HG02642 (cell line): ENCODE results near the gene SLC66A2.

Experiments used
- ATAC-seq: cut with Tn5 transposase; IDR thresholded peaks from one replicate; pipeline ENCODE4 v1.9.1; 2021; ENCODE audit warnings: mild to moderate bottlenecking; ENCODE audit not compliant: unreplicated experiment, poor library complexity

SLC66A2 gene

DNA sequence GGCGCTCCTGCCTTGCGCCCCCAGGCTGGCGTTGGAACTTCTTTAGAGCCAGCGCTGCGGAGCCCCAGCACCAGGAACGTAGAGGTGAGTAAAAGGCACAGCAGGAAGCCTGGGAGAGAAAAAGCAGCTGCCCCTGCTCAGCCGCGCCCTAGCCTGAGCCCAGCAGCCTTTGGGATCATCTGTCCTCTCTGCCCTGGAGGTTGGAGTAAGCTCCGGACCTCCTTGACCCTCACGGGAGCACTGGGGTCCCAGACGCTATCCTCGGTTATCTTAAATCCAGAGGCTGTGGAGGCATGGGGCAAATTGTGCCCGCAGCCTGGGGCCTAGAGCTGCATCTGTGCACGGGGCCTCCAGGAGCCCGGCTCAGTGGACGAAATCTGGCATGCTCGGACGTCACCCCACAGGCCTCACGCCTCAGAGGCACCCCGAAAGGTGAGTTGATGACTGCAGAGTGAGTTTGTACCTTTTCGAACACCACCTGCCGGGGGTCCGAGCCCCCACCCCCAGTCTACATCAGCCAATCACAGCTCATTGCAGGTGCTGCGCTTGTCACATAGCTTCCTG, 1.6 kb upstream of the SLC66A2 start:
- no peak for ATAC-seq

DNA sequence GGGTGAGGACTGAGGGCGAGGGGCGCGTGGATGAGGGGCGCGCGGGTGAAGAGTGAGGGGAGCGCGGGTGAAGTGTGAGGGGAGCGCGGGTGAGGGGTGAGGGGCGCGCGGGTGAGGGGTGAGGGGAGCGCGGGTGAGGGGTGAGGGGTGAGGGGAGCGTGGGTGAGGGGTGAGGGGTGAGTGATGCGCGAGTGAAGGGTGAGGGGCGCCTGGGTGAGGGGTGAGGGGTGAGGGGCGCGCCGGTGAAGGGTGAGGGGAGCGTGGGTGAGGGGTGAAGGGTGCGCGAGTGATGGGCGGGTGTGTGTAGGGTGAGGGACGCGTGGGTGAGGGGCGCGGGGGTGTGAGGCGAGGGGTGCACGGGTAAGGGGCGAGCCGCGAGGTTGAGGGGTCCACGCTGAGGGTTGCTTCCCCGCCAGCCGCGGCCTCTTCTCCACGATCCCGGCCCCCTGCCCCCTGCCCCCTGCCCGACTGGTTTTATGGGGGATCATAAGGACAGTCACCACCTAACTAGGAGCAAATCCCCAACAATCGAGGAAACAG, 1.1 kb upstream of the SLC66A2 start:
- ATAC-seq = no peak

DNA sequence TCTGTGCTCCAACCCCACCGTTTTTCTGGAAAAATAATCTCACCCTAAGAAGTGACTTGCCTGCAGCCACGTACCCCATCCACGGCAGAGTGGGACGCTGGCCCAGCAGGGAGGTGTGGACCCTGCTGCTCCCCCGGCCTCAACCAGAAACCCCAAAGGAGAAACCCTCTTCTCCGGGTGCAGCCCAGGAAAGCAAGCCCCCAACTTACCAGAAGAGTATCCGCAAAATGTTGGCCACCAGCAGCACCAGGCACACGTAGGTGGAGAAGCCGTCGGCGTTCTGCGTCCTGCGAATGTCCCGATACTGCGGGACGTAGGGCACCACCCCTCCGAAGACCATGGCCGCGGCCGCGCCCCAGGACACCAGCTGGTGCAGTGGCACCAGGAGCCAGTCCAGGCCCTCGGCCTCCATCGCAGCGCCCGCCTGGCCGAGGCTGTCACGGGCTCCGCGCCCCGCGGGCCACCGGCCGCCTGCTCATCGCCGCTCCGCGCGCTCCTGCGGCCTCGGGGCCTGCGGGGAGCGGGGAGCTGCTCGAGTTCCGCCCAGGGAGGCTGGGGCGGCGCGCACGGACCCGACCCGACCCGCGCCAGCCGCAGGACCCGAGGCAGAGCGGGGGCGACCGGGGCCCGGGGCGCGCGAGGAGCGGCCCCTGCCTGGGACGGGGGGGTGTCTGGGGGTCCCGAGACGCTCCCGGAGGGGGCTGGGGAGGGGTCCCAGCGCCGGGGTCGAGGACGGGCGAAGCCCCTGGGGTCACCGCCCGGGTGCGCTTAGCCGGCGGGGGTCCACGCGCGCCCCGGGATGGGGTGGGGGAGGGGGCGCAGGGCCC, 725 bp downstream of the SLC66A2 start:
- ATAC-seq = peak; percentile 27

GRCh38 chr18:79949697-79950487, 1.6 kb downstream of the SLC66A2 start:
- ATAC-seq = no peak

GRCh38 chr18:79948719-79949411, 2.6 kb downstream of the SLC66A2 start:
- ATAC-seq = no peak

GRCh38 chr18:79947881-79948610, 3.4 kb downstream of the SLC66A2 start:
- no peak for ATAC-seq

- no peak for ATAC-seq
Measured at GRCh38 chr18:79947054-79947755, 4.2 kb downstream of the SLC66A2 start.

DNA sequence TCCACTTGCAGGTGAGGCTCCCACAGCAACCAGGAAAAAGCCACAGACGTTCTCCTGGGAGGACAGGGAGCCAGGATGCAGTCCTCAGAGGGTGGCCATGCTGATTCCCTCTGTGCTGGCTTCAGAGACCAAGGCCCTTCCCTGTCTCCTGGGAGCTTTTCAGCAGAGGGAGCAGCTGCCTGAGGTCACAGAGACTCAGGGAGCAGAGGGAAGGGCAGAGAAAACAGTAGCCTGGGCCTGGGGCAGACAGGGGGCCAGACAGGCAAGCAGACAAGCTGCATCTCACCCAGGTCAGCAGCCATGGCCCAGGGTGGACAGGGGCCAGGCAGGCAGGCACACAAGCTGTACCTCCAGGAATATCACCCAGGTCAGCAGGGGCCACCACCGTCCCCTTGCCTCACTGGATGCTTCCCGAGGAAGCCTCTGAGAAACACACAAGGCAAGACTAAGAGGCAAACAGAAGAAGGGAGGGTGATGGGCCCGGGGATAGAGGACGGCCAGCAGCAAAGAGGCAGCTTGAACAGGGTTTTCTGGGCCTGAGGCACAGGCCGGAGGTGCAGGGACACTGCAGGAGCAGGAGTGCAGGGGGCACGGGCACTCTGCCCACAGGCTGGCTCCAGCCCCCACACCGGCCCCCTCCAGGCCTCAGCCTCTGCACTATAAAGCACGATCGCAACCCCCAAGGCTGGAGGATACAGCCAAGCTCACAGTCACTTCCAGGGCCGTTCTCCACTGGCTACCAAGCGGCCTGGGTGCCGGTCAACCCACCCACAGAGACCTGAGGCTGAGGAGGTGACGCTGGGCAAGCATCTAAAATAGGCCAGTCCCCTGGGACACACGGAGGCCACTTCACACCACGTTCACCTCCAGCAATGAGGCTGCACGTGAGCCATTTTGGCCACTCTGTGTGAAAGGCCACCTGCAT, 6.1 kb downstream of the SLC66A2 start:
- ATAC-seq = no peak

DNA sequence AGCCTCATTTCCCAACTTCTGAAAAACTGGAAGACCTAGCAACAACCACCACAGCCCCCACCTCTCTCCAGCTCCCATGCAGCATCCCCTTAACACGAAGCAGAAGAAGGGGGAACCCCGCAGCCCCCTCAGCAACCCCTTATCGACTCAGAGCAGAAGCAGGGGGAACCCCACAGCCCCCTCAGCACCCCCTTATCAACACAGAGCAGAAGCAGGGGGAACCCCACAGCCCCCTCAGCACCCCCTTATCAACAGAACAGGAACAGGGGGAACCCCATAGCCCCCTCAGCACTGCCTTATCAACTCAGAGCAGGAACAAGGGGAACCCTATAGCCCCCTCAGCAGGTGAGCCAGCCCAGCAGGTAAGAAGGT, 6.7 kb downstream of the SLC66A2 start:
- peak; percentile 1 for ATAC-seq

- ATAC-seq = peak; percentile 56
Measured at GRCh38 chr18:79944126-79944731, 7.2 kb downstream of the SLC66A2 start.

DNA sequence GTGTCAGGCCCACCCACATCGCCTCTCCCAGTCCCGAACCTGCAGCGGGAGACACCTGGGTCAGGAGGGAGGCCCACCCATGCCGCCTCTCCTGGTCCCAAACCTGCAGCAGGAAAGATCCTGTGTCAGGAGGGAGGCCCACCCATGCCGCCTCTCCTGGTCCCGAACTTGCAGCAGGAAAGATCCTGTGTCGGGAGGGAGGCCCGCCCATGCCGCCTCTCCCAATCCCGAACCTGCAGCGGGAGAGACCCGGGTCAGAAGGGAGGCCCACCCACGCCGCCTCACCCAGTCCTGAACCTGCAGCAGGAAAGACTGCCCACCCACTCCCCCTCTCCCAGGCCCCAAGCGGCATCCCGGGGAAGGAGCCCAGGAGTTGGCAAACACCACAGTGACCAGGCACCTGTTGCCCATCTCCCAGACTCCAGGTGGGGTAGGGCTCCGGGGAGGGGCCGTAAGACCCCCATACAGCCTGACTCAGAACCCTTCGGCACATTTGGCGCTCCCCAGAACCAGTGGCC, 7.8 kb downstream of the SLC66A2 start:
- no peak for ATAC-seq

DNA sequence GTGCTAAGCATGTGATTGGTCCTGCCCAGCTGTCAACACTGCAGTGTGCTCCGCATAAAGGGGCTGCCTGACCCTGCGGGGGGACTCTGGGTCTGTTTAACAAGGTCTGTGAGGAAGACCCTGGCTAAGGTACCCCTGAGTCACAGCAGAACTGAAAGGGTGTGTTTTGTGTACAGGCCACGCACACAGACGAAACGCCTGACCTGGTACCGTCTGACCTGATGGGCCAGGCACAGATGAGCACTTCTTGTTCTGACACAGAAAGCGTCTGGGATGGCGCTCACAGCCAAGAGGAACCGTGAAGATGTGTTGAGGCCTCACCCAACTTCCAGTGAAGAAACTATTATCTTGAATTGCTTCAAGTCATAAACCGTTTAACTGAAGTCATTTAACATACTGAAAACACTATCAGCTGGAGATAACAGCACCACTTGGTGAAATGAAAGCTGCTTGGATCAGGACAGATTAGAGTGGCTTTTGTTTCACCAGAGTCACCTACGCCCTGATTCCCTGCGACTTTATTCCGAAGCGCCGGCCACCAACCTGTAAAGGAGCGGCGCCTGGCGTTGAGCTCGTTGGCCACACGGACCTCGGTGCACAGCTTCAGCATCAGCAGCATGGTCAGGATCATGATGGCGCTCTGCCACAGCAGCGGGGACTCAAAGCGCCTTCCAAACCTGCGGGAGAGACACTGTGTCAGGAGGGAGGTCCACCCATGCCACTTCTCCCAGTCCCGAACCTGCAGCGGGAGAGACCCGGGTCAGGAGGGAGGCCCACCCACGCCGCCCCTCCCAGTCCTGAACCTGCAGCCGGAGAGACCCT, 8.5 kb downstream of the SLC66A2 start:
- ATAC-seq = no peak

DNA sequence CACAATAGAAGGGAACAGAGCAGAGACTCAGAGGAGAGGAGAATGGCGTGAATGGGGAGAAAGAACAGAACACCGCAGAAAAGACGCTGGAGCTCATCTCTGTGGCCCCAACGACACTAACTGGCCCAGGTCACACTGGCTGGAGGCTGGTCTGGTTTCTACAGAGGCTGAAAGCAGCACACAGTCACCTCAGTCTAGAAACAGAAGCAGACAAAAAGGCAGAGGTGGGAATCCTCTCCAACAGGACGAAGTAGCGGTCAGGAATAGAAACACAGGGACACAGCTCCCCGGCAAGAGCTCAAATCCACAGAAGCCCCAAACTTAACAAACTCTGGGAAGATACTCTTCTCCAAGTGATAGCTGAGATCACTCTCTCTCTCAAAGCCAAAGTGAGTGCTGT, 9.2 kb downstream of the SLC66A2 start:
- ATAC-seq = no peak

GRCh38 chr18:79941473-79942119, 9.9 kb downstream of the SLC66A2 start:
- ATAC-seq = no peak

- no peak for ATAC-seq
Measured at GRCh38 chr18:79940814-79941472, 10.5 kb downstream of the SLC66A2 start.
